ENCODE results near the gene SRP72.

Gene SRP72

GRCh38 chr4:56531823-56532222, 64.4 kb downstream of the SRP72 start:
- no peak overlapping the region for H3K27ac ChIP-seq (ENCODE audit: low read depth, low read length)
- H3K36me3 ChIP-seq (ENCODE audit: control insufficient read depth, insufficient read depth, low read length): no peaks in the 10 kb centered on the region
- H3K27me3 ChIP-seq (ENCODE audit: control insufficient read depth, insufficient read depth, low read length): no peaks in the 10 kb centered on the region
- H3K4me3 ChIP-seq (ENCODE audit: low read length): no peak overlapping the region
- peaks cover 5% of the 10 kb centered on the region for H3K4me1 ChIP-seq (ENCODE audit: control insufficient read depth, insufficient read depth, low read length)
- no peak overlapping the region for H3K9ac ChIP-seq (ENCODE audit: low read length)

- no peak overlapping the region for H3K27ac ChIP-seq (ENCODE audit: low read depth, low read length)
- H3K4me1 ChIP-seq (ENCODE audit: control insufficient read depth, insufficient read depth, low read length): peaks cover 5% of the 10 kb centered on the region
- H3K9ac ChIP-seq (ENCODE audit: low read length): no peak overlapping the region
- no peaks in the 10 kb centered on the region for H3K36me3 ChIP-seq (ENCODE audit: control insufficient read depth, insufficient read depth, low read length)
- no peaks in the 10 kb centered on the region for H3K27me3 ChIP-seq (ENCODE audit: control insufficient read depth, insufficient read depth, low read length)
- no peak overlapping the region for H3K4me3 ChIP-seq (ENCODE audit: low read length)
Measured at GRCh38 chr4:56532239-56532638, 64.8 kb downstream of the SRP72 start.

DNA sequence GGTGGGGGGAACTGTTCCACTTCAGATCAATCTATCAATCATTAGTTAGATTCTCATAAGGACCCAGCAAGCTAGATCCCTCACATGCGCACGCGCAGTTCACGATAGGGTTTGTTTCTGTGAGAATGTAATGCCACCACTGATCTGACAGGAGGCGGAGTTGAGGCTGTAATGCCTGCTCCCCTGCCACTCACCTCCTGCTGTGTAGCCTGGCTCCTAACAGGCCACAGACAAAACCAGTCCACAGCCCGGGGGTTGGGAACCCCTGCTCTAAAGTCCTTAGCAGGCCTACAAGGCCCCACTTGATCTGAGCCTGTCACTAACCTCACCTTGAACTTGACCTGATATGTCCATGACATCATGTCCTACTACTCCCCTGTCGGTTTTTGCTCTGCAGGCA, 68.5 kb downstream of the SRP72 start:
- Histone ChIP-seq H3K4me3 (ENCODE audit: low read length) (no peak overlapping the region), H3K27me3 (ENCODE audit: control insufficient read depth, insufficient read depth, low read length) (no peaks in the 10 kb centered on the region), H3K4me1 (ENCODE audit: control insufficient read depth, insufficient read depth, low read length) (peaks cover 2% of the 10 kb centered on the region), H3K36me3 (ENCODE audit: control insufficient read depth, insufficient read depth, low read length) (no peaks in the 10 kb centered on the region), H3K27ac (ENCODE audit: low read depth, low read length) (no peak overlapping the region), H3K9ac (ENCODE audit: low read length) (no peak overlapping the region)

- H3K27me3 ChIP-seq (ENCODE audit: control insufficient read depth, insufficient read depth, low read length): no peaks in the 10 kb centered on the region
- no peak overlapping the region for H3K4me3 ChIP-seq (ENCODE audit: low read length)
- peaks cover 1% of the 10 kb centered on the region for H3K4me1 ChIP-seq (ENCODE audit: control insufficient read depth, insufficient read depth, low read length)
- no peak overlapping the region for H3K9ac ChIP-seq (ENCODE audit: low read length)
- no peaks in the 10 kb centered on the region for H3K36me3 ChIP-seq (ENCODE audit: control insufficient read depth, insufficient read depth, low read length)
- H3K27ac ChIP-seq (ENCODE audit: low read depth, low read length): no peak overlapping the region
Measured at GRCh38 chr4:56537147-56537546, 69.7 kb downstream of the SRP72 start.

- H3K4me3 ChIP-seq (ENCODE audit: low read length): no peak overlapping the region
- H3K4me1 ChIP-seq (ENCODE audit: control insufficient read depth, insufficient read depth, low read length): no peaks in the 10 kb centered on the region
- no peak overlapping the region for H3K27ac ChIP-seq (ENCODE audit: low read depth, low read length)
- no peaks in the 10 kb centered on the region for H3K27me3 ChIP-seq (ENCODE audit: control insufficient read depth, insufficient read depth, low read length)
- no peaks in the 10 kb centered on the region for H3K36me3 ChIP-seq (ENCODE audit: control insufficient read depth, insufficient read depth, low read length)
- no peak overlapping the region for H3K9ac ChIP-seq (ENCODE audit: low read length)
Measured at GRCh38 chr4:56540826-56541225, 73.4 kb downstream of the SRP72 start.

GRCh38 chr4:56544573-56545131, 77.2 kb downstream of the SRP72 start:
- Histone ChIP-seq H3K27ac (ENCODE audit: low read depth, low read length) (peak overlapping the region; percentile 14), H3K9ac (ENCODE audit: low read length) (no peak overlapping the region), H3K36me3 (ENCODE audit: control insufficient read depth, insufficient read depth, low read length) (no peaks in the 10 kb centered on the region), H3K4me1 (ENCODE audit: control insufficient read depth, insufficient read depth, low read length) (no peaks in the 10 kb centered on the region), H3K4me3 (ENCODE audit: low read length) (peak overlapping the region; percentile 70), H3K27me3 (ENCODE audit: control insufficient read depth, insufficient read depth, low read length) (no peaks in the 10 kb centered on the region)

GRCh38 chr4:56550642-56551041, 83.2 kb downstream of the SRP72 start:
- Histone ChIP-seq H3K27ac (ENCODE audit: low read depth, low read length) (no peak overlapping the region), H3K4me1 (ENCODE audit: control insufficient read depth, insufficient read depth, low read length) (no peaks in the 10 kb centered on the region), H3K36me3 (ENCODE audit: control insufficient read depth, insufficient read depth, low read length) (no peaks in the 10 kb centered on the region), H3K9ac (ENCODE audit: low read length) (no peak overlapping the region), H3K4me3 (ENCODE audit: low read length) (no peak overlapping the region), H3K27me3 (ENCODE audit: control insufficient read depth, insufficient read depth, low read length) (no peaks in the 10 kb centered on the region)

DNA sequence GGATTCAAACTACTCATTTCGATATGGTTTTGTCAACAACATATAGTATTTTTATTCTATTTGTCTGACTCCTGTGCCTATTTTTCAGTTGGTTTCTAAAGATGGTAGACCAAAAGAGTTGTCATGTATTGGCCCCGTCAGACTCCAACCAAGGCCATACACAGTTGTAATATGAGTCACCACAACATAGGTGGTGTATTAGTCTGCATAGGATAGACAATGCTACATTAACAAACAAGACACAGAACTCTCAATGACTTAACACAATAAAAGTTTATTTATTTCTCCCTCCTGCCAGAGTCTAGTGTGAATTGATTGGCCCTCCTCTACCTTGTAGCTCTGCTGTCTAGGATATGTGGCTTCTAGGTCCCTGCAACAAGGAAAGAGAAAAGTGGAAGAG, 84.1 kb downstream of the SRP72 start:
- Histone ChIP-seq H3K36me3 (ENCODE audit: control insufficient read depth, insufficient read depth, low read length) (no peaks in the 10 kb centered on the region), H3K4me1 (ENCODE audit: control insufficient read depth, insufficient read depth, low read length) (no peaks in the 10 kb centered on the region), H3K27ac (ENCODE audit: low read depth, low read length) (no peak overlapping the region), H3K9ac (ENCODE audit: low read length) (no peak overlapping the region), H3K27me3 (ENCODE audit: control insufficient read depth, insufficient read depth, low read length) (no peaks in the 10 kb centered on the region), H3K4me3 (ENCODE audit: low read length) (no peak overlapping the region)

- no peaks in the 10 kb centered on the region for H3K36me3 ChIP-seq (ENCODE audit: control insufficient read depth, insufficient read depth, low read length)
- H3K27ac ChIP-seq (ENCODE audit: low read depth, low read length): no peak overlapping the region
- no peak overlapping the region for H3K9ac ChIP-seq (ENCODE audit: low read length)
Measured at GRCh38 chr4:56552273-56552672, 84.9 kb downstream of the SRP72 start.

More at GRCh38 chr4:56552273-56552672, 84.9 kb downstream of the SRP72 start:
- H3K27me3 ChIP-seq (ENCODE audit: control insufficient read depth, insufficient read depth, low read length): no peaks in the 10 kb centered on the region
- H3K4me1 ChIP-seq (ENCODE audit: control insufficient read depth, insufficient read depth, low read length): no peaks in the 10 kb centered on the region
- no peak overlapping the region for H3K4me3 ChIP-seq (ENCODE audit: low read length)

Measured in rectal smooth muscle tissue (tissue), 1 donor.